ENCODE data around the gene AMOT. TPM values are rescaled to one million over a fixed set of nuclear protein-coding genes. Genes with fewer than 3 reads are reported as not detected.

Gene AMOT
- polyA plus RNA-seq (2013, experiment 1 of 2) = 30.7 TPM
- 22.6 TPM for polyA plus RNA-seq (2013, experiment 2 of 2)

GRCh38 chrX:112840382-112841113, at the start of gene AMOT:
TSS of gene AMOT (minus strand) at chrX:112840831. CDS start at chrX:112823126, 17,705 bp downstream.
- peaks cover 13% of the 10 kb centered on the region for H3K4me1 ChIP-seq (ENCODE audit: control insufficient read depth, insufficient read depth, low read length, poor library complexity, severe bottlenecking)
- H3K27ac ChIP-seq (ENCODE audit: low read depth, low read length, severe bottlenecking) = peak within 1 kb of the TSS; percentile 81
- H3K9me3 ChIP-seq (ENCODE audit: control insufficient read depth, low read length) = no peaks in the 10 kb centered on the region
- peak within 1 kb of the TSS; percentile 56 for H3K4me3 ChIP-seq (ENCODE audit: extremely low read depth, insufficient read depth, low read length, poor library complexity, severe bottlenecking)
- H3K36me3 ChIP-seq (ENCODE audit: control insufficient read depth, insufficient read depth, low read length) = no peaks in the 10 kb centered on the region
- 0% methylated on average over 8 of the region's 49 CpGs; no CpG with 5 or more reads in 1 of the 2 experiments for WGBS, 2 experiments (ENCODE audit: insufficient coverage in 2 of 2)

GRCh38 chrX:112889400-112889799, 48.8 kb upstream of the AMOT start:
- H3K9me3 ChIP-seq (ENCODE audit: control insufficient read depth, low read length) = no peaks in the 10 kb centered on the region
- H3K36me3 ChIP-seq (ENCODE audit: control insufficient read depth, insufficient read depth, low read length) = no peaks in the 10 kb centered on the region
- no peaks in the 10 kb centered on the region for H3K4me1 ChIP-seq (ENCODE audit: control insufficient read depth, insufficient read depth, low read length, poor library complexity, severe bottlenecking)
- no peak overlapping the region for H3K4me3 ChIP-seq (ENCODE audit: extremely low read depth, insufficient read depth, low read length, poor library complexity, severe bottlenecking)
- 100% methylated on average over 4 of the region's 9 CpGs; no CpG with 5 or more reads in 1 of the 2 experiments for WGBS, 2 experiments (ENCODE audit: insufficient coverage in 2 of 2)
- H3K27ac ChIP-seq (ENCODE audit: low read depth, low read length, severe bottlenecking) = no peak overlapping the region

- Histone ChIP-seq H3K36me3 (ENCODE audit: control insufficient read depth, insufficient read depth, low read length) (no peaks in the 10 kb centered on the region), H3K27ac (ENCODE audit: low read depth, low read length, severe bottlenecking) (no peak overlapping the region), H3K4me3 (ENCODE audit: extremely low read depth, insufficient read depth, low read length, poor library complexity, severe bottlenecking) (no peak overlapping the region), H3K4me1 (ENCODE audit: control insufficient read depth, insufficient read depth, low read length, poor library complexity, severe bottlenecking) (no peaks in the 10 kb centered on the region), H3K9me3 (ENCODE audit: control insufficient read depth, low read length) (no peaks in the 10 kb centered on the region)
- 78 to 86% methylated on average over 1 of the region's 2 CpGs for WGBS, 2 experiments (ENCODE audit: insufficient coverage in 2 of 2)
Measured at GRCh38 chrX:112888916-112889315, 48.3 kb upstream of the AMOT start.

GRCh38 chrX:112877771-112878173, 37.1 kb upstream of the AMOT start:
- H3K9me3 ChIP-seq (ENCODE audit: control insufficient read depth, low read length) = no peaks in the 10 kb centered on the region
- 33 to 80% methylated on average over 1 to 2 of the region's 3 CpGs for WGBS, 2 experiments (ENCODE audit: insufficient coverage in 2 of 2)

GRCh38 chrX:112874614-112875013, 34.0 kb upstream of the AMOT start:
- Histone ChIP-seq H3K4me1 (ENCODE audit: control insufficient read depth, insufficient read depth, low read length, poor library complexity, severe bottlenecking) (no peaks in the 10 kb centered on the region), H3K36me3 (ENCODE audit: control insufficient read depth, insufficient read depth, low read length) (no peaks in the 10 kb centered on the region), H3K4me3 (ENCODE audit: extremely low read depth, insufficient read depth, low read length, poor library complexity, severe bottlenecking) (no peak overlapping the region), H3K9me3 (ENCODE audit: control insufficient read depth, low read length) (no peaks in the 10 kb centered on the region), H3K27ac (ENCODE audit: low read depth, low read length, severe bottlenecking) (no peak overlapping the region)
- WGBS, 2 experiments (ENCODE audit: insufficient coverage in 2 of 2) = no CpG with 5 or more reads among the region's 1 CpG

More at GRCh38 chrX:112877771-112878173, 37.1 kb upstream of the AMOT start:
- H3K27ac ChIP-seq (ENCODE audit: low read depth, low read length, severe bottlenecking) = no peak overlapping the region
- no peaks in the 10 kb centered on the region for H3K4me1 ChIP-seq (ENCODE audit: control insufficient read depth, insufficient read depth, low read length, poor library complexity, severe bottlenecking)
- no peaks in the 10 kb centered on the region for H3K36me3 ChIP-seq (ENCODE audit: control insufficient read depth, insufficient read depth, low read length)
- H3K4me3 ChIP-seq (ENCODE audit: extremely low read depth, insufficient read depth, low read length, poor library complexity, severe bottlenecking) = no peak overlapping the region

GRCh38 chrX:112874175-112874574, 33.5 kb upstream of the AMOT start:
- Histone ChIP-seq H3K9me3 (ENCODE audit: control insufficient read depth, low read length) (no peaks in the 10 kb centered on the region), H3K36me3 (ENCODE audit: control insufficient read depth, insufficient read depth, low read length) (no peaks in the 10 kb centered on the region), H3K4me3 (ENCODE audit: extremely low read depth, insufficient read depth, low read length, poor library complexity, severe bottlenecking) (no peak overlapping the region), H3K4me1 (ENCODE audit: control insufficient read depth, insufficient read depth, low read length, poor library complexity, severe bottlenecking) (no peaks in the 10 kb centered on the region), H3K27ac (ENCODE audit: low read depth, low read length, severe bottlenecking) (no peak overlapping the region)
- no CpG with 5 or more reads among the region's 1 CpG for WGBS, 2 experiments (ENCODE audit: insufficient coverage in 2 of 2)

- no CpG with 5 or more reads among the region's 3 CpGs for WGBS, 2 experiments (ENCODE audit: insufficient coverage in 2 of 2)
- Histone ChIP-seq H3K4me3 (ENCODE audit: extremely low read depth, insufficient read depth, low read length, poor library complexity, severe bottlenecking) (no peak overlapping the region), H3K27ac (ENCODE audit: low read depth, low read length, severe bottlenecking) (no peak overlapping the region), H3K36me3 (ENCODE audit: control insufficient read depth, insufficient read depth, low read length) (no peaks in the 10 kb centered on the region), H3K9me3 (ENCODE audit: control insufficient read depth, low read length) (no peaks in the 10 kb centered on the region), H3K4me1 (ENCODE audit: control insufficient read depth, insufficient read depth, low read length, poor library complexity, severe bottlenecking) (no peaks in the 10 kb centered on the region)
Measured at GRCh38 chrX:112868586-112868985, 28.0 kb upstream of the AMOT start.

- no CpG with 5 or more reads among the region's 2 CpGs for WGBS, 2 experiments (ENCODE audit: insufficient coverage in 2 of 2)
- Histone ChIP-seq H3K27ac (ENCODE audit: low read depth, low read length, severe bottlenecking) (no peak overlapping the region), H3K9me3 (ENCODE audit: control insufficient read depth, low read length) (no peaks in the 10 kb centered on the region)
Measured at GRCh38 chrX:112867570-112867969, 26.9 kb upstream of the AMOT start.

GRCh38 chrX:112866175-112866574, 25.5 kb upstream of the AMOT start:
- no peak overlapping the region for H3K27ac ChIP-seq (ENCODE audit: low read depth, low read length, severe bottlenecking)
- H3K4me1 ChIP-seq (ENCODE audit: control insufficient read depth, insufficient read depth, low read length, poor library complexity, severe bottlenecking) = no peaks in the 10 kb centered on the region
- no peak overlapping the region for H3K4me3 ChIP-seq (ENCODE audit: extremely low read depth, insufficient read depth, low read length, poor library complexity, severe bottlenecking)
- no peaks in the 10 kb centered on the region for H3K9me3 ChIP-seq (ENCODE audit: control insufficient read depth, low read length)
- H3K36me3 ChIP-seq (ENCODE audit: control insufficient read depth, insufficient read depth, low read length) = no peaks in the 10 kb centered on the region
- no CpG with 5 or more reads among the region's 1 CpG for WGBS, 2 experiments (ENCODE audit: insufficient coverage in 2 of 2)

More at GRCh38 chrX:112867570-112867969, 26.9 kb upstream of the AMOT start:
- no peaks in the 10 kb centered on the region for H3K4me1 ChIP-seq (ENCODE audit: control insufficient read depth, insufficient read depth, low read length, poor library complexity, severe bottlenecking)
- no peak overlapping the region for H3K4me3 ChIP-seq (ENCODE audit: extremely low read depth, insufficient read depth, low read length, poor library complexity, severe bottlenecking)
- no peaks in the 10 kb centered on the region for H3K36me3 ChIP-seq (ENCODE audit: control insufficient read depth, insufficient read depth, low read length)

- 90 to 100% methylated on average over 1 to 2 of the region's 4 CpGs for WGBS, 2 experiments (ENCODE audit: insufficient coverage in 2 of 2)
- H3K27ac ChIP-seq (ENCODE audit: low read depth, low read length, severe bottlenecking) = no peak overlapping the region
- H3K4me1 ChIP-seq (ENCODE audit: control insufficient read depth, insufficient read depth, low read length, poor library complexity, severe bottlenecking) = no peaks in the 10 kb centered on the region
- no peaks in the 10 kb centered on the region for H3K9me3 ChIP-seq (ENCODE audit: control insufficient read depth, low read length)
- no peaks in the 10 kb centered on the region for H3K36me3 ChIP-seq (ENCODE audit: control insufficient read depth, insufficient read depth, low read length)
- no peak overlapping the region for H3K4me3 ChIP-seq (ENCODE audit: extremely low read depth, insufficient read depth, low read length, poor library complexity, severe bottlenecking)
Measured at GRCh38 chrX:112865464-112866025, 24.9 kb upstream of the AMOT start.

GRCh38 chrX:112863850-112864249, 23.2 kb upstream of the AMOT start:
- H3K9me3 ChIP-seq (ENCODE audit: control insufficient read depth, low read length) = no peaks in the 10 kb centered on the region
- no peak overlapping the region for H3K4me3 ChIP-seq (ENCODE audit: extremely low read depth, insufficient read depth, low read length, poor library complexity, severe bottlenecking)
- H3K36me3 ChIP-seq (ENCODE audit: control insufficient read depth, insufficient read depth, low read length) = no peaks in the 10 kb centered on the region
- H3K27ac ChIP-seq (ENCODE audit: low read depth, low read length, severe bottlenecking) = no peak overlapping the region
- no peaks in the 10 kb centered on the region for H3K4me1 ChIP-seq (ENCODE audit: control insufficient read depth, insufficient read depth, low read length, poor library complexity, severe bottlenecking)
- 100% methylated on average over 2 of the region's 2 CpGs for WGBS, 2 experiments (ENCODE audit: insufficient coverage in 2 of 2)
